Measurements from ENCODE around the gene BCL2L14.

DNA sequence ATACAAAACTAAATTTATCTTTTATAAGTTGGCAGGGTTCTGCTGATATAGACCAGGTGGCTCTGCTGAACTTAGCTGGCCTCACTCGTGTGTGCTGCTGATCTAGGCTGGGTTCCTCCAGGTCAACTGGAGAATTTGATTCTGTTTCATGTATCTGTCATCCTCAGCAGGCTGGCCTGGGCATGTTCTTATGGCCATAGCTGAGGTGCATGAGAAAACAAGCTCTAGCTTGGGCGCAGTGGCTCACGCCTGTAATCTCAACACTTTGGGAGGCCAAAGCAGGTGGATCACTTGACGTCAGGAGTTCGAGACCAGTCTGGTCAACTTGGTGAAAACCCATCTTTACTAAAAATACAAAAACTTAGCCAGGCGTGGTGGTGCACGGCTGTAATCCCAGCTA lies 24.3 kb upstream of the BCL2L14 start:
- TF ChIP-seq POLR2AphosphoS5 (IDR thresholded peaks at IDR 0.05; ENCODE audit: low read depth, low read length) (no peak), TAF1 (IDR thresholded peaks at IDR 0.05; ENCODE audit: borderline replicate concordance, insufficient read depth, low read length) (no peak)
- TF ChIP-seq, protein P1, sequence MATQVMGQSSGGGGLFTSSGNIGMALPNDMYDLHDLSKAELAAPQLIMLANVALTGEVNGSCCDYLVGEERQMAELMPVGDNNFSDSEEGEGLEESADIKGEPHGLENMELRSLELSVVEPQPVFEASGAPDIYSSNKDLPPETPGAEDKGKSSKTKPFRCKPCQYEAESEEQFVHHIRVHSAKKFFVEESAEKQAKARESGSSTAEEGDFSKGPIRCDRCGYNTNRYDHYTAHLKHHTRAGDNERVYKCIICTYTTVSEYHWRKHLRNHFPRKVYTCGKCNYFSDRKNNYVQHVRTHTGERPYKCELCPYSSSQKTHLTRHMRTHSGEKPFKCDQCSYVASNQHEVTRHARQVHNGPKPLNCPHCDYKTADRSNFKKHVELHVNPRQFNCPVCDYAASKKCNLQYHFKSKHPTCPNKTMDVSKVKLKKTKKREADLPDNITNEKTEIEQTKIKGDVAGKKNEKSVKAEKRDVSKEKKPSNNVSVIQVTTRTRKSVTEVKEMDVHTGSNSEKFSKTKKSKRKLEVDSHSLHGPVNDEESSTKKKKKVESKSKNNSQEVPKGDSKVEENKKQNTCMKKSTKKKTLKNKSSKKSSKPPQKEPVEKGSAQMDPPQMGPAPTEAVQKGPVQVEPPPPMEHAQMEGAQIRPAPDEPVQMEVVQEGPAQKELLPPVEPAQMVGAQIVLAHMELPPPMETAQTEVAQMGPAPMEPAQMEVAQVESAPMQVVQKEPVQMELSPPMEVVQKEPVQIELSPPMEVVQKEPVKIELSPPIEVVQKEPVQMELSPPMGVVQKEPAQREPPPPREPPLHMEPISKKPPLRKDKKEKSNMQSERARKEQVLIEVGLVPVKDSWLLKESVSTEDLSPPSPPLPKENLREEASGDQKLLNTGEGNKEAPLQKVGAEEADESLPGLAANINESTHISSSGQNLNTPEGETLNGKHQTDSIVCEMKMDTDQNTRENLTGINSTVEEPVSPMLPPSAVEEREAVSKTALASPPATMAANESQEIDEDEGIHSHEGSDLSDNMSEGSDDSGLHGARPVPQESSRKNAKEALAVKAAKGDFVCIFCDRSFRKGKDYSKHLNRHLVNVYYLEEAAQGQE (IDR thresholded peaks at IDR 0.05; ENCODE audit: insufficient read depth in 1 of 2, low read depth in 2 of 2, low read length in 2 of 2), result no peak

Measured in PFSK-1 (cell line).